RWPE2 (cell line): Measurements from ENCODE around the gene C6orf15.

Source experiments
- ATAC-seq: fragments of 200-7000 bp; cut with Tn5 transposase; 3 replicates; pipeline ENCODE4 v1.9.1; 2021; ENCODE audit warnings: low read depth
- DNase-seq: peaks from one replicate; pipeline ENCODE4 v3.0.0-alpha.2; 2020; ENCODE audit warnings: low spot score
- H3K27ac ChIP-seq: fragments of 450-650 bp; 2 replicates; pipeline ENCODE4 v1.5.1; 2017; ENCODE audit warnings: mild to moderate bottlenecking; ENCODE audit not compliant: poor library complexity, severe bottlenecking
- H3K27me3 ChIP-seq: fragments of 250-450 bp; sonication (Bioruptor Pico); 2 replicates; pipeline ENCODE4 v1.5.1; 2021; ENCODE audit warnings: mild to moderate bottlenecking, moderate library complexity; ENCODE audit not compliant: insufficient read depth, poor library complexity, severe bottlenecking
- H3K36me3 ChIP-seq: fragments of 250-450 bp; sonication (Bioruptor Pico); 2 replicates; pipeline ENCODE4 v1.5.1; 2020; ENCODE audit warnings: low read depth, mild to moderate bottlenecking, moderate library complexity
- H3K4me1 ChIP-seq: fragments of 250-450 bp; sonication (Bioruptor Pico); 2 replicates; pipeline ENCODE4 v1.5.1; 2021; ENCODE audit warnings: mild to moderate bottlenecking, moderate library complexity; ENCODE audit not compliant: insufficient read depth, poor library complexity, severe bottlenecking
- H3K4me3 ChIP-seq: fragments of 250-450 bp; sonication (Bioruptor Pico); 2 replicates; pipeline ENCODE4 v1.5.1; 2021; ENCODE audit warnings: mild to moderate bottlenecking, moderate library complexity; ENCODE audit not compliant: severe bottlenecking
- H3K9me3 ChIP-seq: fragments of 250-450 bp; sonication (Bioruptor Pico); 2 replicates; pipeline ENCODE4 v1.5.1; 2021; ENCODE audit warnings: mild to moderate bottlenecking, moderate library complexity; ENCODE audit not compliant: severe bottlenecking
- TF ChIP-seq, protein P1 (sequence below): fragments of 450-650 bp; IDR thresholded peaks from one replicate; pipeline ENCODE4 v1.5.1; 2017; ENCODE audit warnings: mild to moderate bottlenecking, moderate library complexity; ENCODE audit not compliant: poor library complexity, severe bottlenecking

C6orf15 gene

GRCh38 chr6:31145386-31145785, 33.0 kb upstream of the C6orf15 start:
- Histone ChIP-seq H3K36me3 (peaks cover 31% of the 10 kb centered on the region), H3K27ac (no peak overlapping the region), H3K27me3 (no peaks in the 10 kb centered on the region), H3K9me3 (no peaks in the 10 kb centered on the region), H3K4me3 (no peak overlapping the region), H3K4me1 (no peaks in the 10 kb centered on the region)
- DNase-seq (no peak), ATAC-seq (no peak)
- TF ChIP-seq, protein P1, sequence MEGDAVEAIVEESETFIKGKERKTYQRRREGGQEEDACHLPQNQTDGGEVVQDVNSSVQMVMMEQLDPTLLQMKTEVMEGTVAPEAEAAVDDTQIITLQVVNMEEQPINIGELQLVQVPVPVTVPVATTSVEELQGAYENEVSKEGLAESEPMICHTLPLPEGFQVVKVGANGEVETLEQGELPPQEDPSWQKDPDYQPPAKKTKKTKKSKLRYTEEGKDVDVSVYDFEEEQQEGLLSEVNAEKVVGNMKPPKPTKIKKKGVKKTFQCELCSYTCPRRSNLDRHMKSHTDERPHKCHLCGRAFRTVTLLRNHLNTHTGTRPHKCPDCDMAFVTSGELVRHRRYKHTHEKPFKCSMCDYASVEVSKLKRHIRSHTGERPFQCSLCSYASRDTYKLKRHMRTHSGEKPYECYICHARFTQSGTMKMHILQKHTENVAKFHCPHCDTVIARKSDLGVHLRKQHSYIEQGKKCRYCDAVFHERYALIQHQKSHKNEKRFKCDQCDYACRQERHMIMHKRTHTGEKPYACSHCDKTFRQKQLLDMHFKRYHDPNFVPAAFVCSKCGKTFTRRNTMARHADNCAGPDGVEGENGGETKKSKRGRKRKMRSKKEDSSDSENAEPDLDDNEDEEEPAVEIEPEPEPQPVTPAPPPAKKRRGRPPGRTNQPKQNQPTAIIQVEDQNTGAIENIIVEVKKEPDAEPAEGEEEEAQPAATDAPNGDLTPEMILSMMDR = no peak

GRCh38 chr6:31144970-31145340, 32.6 kb upstream of the C6orf15 start:
- H3K4me1 ChIP-seq = no peaks in the 10 kb centered on the region
- H3K36me3 ChIP-seq = peaks cover 28% of the 10 kb centered on the region
- H3K9me3 ChIP-seq = no peaks in the 10 kb centered on the region
- no peak for DNase-seq
- no peak overlapping the region for H3K27ac ChIP-seq
- ATAC-seq = no peak
- no peaks in the 10 kb centered on the region for H3K27me3 ChIP-seq
- no peak overlapping the region for H3K4me3 ChIP-seq
- TF ChIP-seq, protein P1 = no peak

- no peaks in the 10 kb centered on the region for H3K27me3 ChIP-seq
- no peak overlapping the region for H3K27ac ChIP-seq
- no peak overlapping the region for H3K4me3 ChIP-seq
- H3K9me3 ChIP-seq = no peaks in the 10 kb centered on the region
- no peaks in the 10 kb centered on the region for H3K4me1 ChIP-seq
- ATAC-seq (no peak), DNase-seq (no peak)
- TF ChIP-seq, protein P1 = no peak
- H3K36me3 ChIP-seq = peaks cover 22% of the 10 kb centered on the region
Measured at GRCh38 chr6:31144296-31144969, 32.1 kb upstream of the C6orf15 start.

DNA sequence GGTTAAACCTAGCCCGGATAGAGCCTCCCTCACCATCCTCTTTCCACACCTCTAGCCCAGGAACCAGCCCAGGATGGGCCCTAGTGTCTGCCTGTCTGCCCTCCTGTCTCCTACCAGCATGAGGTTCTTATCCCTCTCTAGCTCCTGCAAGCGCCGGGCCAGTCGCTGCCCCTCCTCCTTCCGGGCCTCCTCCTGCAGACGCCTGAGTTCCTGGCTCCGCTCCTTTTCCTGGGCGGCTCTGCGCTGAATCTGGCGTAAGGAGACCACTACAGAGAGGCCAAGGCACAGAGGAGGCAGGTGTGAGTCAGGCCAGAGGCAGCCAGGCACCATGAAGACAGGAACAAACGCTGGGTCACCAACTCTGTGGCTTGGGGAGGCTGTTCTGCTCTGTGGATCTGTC, 30.8 kb upstream of the C6orf15 start:
- no peaks in the 10 kb centered on the region for H3K4me1 ChIP-seq
- no peaks in the 10 kb centered on the region for H3K27me3 ChIP-seq
- peak overlapping the region; percentile 2 for H3K27ac ChIP-seq
- H3K9me3 ChIP-seq = no peaks in the 10 kb centered on the region
- ATAC-seq = peak; percentile 76
- H3K4me3 ChIP-seq = no peak overlapping the region
- TF ChIP-seq, protein P1 = no peak
- peaks cover 21% of the 10 kb centered on the region for H3K36me3 ChIP-seq
- no peak for DNase-seq

DNA sequence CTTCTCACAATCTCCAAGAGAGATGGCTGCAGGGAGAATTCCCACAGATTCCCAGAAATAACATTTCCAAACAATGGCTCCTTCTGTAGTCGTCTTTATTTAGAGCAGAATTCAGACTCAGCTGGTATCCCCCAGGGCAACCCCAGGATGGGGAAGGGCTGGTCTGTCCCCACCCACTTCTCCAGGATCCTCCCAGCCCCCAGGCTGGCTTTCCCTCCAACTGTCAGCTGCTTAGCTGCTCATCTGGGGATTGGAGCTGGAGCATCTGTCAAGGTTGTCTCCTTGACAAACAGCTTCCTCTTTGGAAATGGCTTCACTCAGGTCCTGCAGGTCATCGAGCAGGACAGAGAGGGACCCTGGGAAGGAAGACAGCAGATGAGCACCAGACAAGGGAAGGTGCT, 30.0 kb upstream of the C6orf15 start:
- Histone ChIP-seq H3K4me1 (no peaks in the 10 kb centered on the region), H3K9me3 (no peaks in the 10 kb centered on the region)

More for the DNA sequence above, 30.0 kb upstream of the C6orf15 start:
- H3K36me3 ChIP-seq = peaks cover 21% of the 10 kb centered on the region
- TF ChIP-seq, protein P1 = no peak
- H3K27ac ChIP-seq = no peak overlapping the region
- H3K4me3 ChIP-seq = no peak overlapping the region
- no peak for ATAC-seq
- H3K27me3 ChIP-seq = no peaks in the 10 kb centered on the region
- no peak for DNase-seq
